Stimulated activated CD8-positive, alpha-beta memory T cell treated with anti-CD3 and anti-CD28 coated beads, Interleukin-2, amount 100 ng/mL, for 48 hours (primary cell): ENCODE data around the gene ATP2A3.
A peak's percentile ranks its signal among the peaks of the same experiment; 100 is the strongest.
"Not testable (repeated sequence)": the region's sequence is repeated elsewhere in the genome, so short reads cannot be mapped to it uniquely, and the experiment has no call there.

Source experiments
- DNase-seq, 2 donors: peaks; one replicate each; pipeline ENCODE4 v3.0.0-alpha.2; 2020; ENCODE audit warnings: low read depth in 2 of 2

ATP2A3 gene

GRCh38 chr17:3954976-3955672 is 9.1 kb downstream of the ATP2A3 start:
- no peak for DNase-seq

- no peak for DNase-seq
These were observed 10.2 kb downstream of the ATP2A3 start for GRCh38 chr17:3954086-3954485.

DNA sequence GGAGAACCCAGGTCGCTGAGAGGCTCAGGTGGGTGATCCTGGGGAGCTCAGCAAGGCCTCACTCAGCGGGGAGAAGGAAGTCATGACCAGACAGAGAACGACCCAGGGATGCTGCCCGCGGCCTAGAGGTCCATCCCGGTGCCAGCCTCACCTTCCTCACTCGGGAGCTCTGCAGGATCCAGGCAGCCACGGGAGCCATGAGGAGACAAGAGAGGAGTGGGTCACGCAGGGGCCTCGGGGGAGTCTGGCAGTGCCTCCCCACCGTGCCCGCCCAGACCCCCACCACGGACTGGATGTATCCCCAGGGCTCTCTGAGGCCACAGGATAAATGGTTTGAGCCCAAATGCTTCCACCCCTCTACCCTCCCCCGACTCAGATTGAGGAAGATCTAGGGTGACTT is 10.7 kb downstream of the ATP2A3 start:
- DNase-seq: no peak

DNA sequence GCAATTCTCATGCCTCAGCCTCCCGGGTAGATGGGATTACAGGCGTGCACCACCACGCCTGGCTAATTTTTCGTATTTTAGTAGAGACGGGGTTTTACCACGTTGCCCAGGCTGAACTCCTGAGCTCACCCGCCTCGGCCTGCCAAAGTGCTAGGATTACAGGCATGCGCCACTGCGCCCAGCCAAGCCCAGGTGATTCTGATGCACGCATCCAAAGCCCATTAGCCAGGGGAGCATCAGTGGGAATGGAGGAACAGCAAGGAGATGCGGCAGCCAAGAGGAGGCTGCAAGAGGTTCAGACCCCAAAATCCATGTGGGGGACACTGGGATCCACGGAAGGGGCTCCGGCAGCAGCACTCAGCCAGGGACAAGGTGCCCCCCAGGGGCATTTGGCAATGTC is 12.1 kb downstream of the ATP2A3 start:
- DNase-seq: no peak

GRCh38 chr17:3951420-3951819 is 12.8 kb downstream of the ATP2A3 start:
- DNase-seq: no peak

GRCh38 chr17:3951003-3951402 is 13.2 kb downstream of the ATP2A3 start:
- DNase-seq: no peak

DNA sequence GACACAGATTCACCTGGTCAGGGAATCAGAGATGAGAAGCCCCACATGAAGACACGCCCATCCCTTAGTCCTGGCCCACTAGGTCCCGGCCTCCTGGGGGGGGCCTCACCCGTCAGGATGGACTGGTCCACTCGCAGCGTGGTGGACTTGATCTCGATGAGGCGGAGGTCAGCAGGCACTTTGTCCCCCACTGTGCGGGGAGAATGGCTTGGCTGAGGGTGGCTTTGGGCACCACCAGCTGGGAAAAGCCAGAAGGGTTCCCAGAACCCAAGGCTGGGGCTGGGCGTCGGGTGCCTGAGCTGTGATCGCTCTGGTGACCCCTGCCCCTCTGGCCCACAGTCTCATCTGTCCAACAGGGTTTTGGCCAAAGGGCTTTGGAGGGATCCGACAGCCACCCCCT is 13.7 kb downstream of the ATP2A3 start:
- DNase-seq: no peak

DNA sequence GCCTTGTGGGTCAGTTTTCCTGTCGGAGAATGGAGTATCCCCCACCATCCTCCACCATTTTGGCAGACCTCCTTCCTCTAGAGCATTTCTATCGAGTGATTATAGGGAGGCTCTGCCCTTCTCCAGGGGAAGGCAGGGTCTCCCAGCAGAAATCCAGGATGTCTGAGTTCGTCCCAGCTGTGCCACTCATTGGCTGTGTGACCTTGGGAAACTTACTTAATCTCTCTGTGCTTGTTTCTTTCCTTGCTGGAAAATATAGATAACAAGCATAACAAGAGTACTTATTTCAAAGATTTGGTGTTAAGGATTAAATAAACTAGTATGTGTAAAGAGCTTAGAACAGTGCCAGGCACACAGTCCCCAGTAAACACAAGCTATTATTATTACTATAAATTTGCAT is 14.8 kb downstream of the ATP2A3 start:
- no peak for DNase-seq

- not testable (repeated sequence) for DNase-seq
These were observed 15.7 kb downstream of the ATP2A3 start for GRCh38 chr17:3948551-3948950.

DNA sequence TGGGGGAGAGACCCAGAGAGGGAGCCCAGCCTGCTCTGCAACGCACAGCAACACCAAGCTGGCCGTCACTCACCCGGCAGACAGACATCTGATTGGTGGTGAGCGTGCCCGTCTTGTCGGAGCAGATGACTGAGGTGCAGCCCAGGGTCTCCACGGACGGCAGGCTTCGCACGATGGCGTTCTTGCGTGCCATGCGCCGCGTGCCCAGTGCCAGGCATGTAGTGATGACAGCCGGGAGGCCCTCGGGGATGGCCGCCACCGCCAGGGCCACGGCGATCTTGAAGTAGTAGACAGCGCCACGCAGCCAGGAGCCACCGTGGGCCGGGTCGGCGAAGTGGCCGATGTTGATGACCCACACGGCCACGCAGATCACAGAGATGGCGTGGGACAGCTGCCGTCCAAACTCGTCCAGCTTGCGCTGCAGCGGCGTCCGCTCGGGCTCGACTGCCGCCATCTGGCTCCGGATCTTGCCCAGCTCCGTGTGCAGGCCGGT is 16.9 kb downstream of the ATP2A3 start:
- DNase-seq: no peak

DNA sequence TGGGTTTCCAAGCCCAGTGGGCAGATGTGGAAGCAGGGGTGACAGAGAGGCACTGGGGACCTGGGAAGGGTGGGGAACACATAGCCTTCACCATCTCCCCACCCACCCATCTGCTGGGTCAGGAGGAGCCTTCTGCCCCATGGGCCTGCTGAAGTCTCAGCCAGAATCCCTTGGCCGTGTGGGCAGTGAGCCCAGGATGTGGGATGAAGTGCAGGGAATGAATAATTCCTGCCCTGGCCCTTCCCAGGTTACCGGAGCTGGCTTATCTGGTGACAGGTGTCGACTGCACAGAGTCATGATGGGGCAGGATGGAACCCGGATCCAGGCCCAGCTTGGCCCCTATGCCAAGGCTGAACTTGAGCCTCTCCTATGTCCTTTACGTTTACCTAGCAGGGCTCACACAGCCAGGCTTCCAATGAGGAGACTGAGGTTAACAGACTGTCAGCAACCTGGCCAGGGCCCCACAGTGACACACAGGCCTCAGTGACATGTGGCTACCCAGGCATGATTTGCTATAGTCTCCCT is 17.5 kb downstream of the ATP2A3 start:
- no peak for DNase-seq

GRCh38 chr17:3944485-3945388 is 19.5 kb downstream of the ATP2A3 start:
- DNase-seq: peak in 1 of 2 donors; percentile 37

DNA sequence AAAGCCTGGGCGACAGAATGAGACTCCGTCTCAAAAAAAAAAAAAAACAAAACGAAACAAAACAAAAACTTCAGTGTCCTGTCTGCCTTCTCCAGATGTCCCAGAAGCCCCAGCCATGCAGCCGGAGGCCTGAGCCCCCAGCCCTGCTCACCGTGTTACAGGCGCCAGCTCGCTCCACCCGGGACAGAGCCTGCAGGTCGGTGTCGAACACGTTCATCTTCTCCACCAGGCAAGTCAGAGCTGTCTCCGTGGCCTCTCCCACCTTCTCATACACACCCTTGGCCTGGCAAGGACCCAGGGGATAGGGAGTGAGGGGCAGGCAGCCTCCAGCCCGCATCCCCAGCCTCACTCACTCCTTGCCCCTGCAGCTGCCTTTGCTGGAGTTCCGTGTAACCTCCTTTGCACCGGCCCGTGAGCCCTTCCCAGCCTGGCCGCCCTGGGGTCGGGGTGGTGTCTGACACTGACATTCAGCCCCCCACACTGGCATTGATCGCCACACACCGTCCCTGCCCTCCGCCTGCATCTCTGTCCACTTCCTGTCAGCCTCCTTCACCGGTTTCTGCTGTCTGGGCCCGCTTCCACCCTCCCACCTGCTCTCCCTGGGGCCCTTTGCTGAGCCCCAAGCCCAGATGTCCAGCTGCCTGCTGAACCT is 20.9 kb downstream of the ATP2A3 start:
- DNase-seq: no peak

DNA sequence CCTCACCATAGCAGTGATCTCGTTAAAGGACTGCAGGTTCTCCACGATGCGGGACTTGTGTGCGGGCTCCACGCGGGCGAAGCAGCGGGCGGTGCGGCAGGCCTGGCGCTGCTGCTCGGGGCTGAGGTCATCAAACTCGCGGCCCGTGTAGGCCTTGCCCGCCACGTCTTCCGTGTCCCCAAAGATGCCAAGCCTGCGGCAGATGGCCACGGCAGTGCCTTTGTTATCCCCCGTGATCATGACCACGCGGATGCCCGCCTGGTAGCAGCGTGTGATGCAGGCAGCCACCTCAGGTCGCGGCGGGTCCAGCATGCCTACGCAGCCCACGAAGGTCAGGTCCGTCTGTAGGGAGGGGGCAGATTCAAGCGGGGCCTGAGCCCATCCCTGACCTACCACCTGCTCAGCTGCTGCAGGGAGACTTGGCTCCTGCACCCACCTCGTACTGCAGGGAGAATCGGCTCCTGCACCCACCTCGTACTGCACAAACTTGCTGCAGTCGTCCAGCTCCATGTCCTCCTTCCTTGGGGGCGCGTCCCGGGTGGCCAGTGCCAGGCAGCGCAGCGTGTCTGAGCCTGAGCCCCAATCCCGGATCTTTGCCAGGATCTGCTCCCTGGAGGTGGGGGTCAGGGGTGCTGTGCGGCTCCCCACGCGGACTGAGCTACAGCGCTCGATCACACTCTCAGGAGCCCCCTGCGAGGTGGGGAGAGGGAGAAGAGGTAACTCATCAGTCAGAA is 23.1 kb downstream of the ATP2A3 start:
- DNase-seq: no peak

GRCh38 chr17:3937359-3937758 is 26.9 kb downstream of the ATP2A3 start:
- no peak for DNase-seq

- no peak for DNase-seq
These were observed 28.3 kb downstream of the ATP2A3 start for GRCh38 chr17:3935825-3936355.

DNA sequence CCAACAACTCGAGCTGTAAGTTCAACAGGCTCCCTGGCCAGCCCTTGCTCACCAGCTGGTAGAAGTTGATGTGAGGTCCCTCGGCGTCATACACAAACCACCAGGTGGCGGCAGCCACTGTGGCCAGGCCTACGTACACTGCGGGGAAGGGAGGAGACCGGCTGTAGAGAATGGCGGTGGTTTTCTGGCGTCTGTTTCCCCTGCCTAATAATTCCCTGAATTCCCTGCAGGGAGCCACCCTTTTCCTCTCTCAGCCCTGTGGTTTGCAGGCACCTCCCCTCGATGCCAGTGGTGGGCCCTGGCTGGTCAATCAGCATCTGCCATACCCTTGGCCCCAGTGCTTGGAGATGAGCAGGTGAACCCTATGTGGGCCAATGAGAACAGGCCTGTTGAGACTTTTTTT is 29.1 kb downstream of the ATP2A3 start:
- no peak for DNase-seq

GRCh38 chr17:3929764-3930163 is 34.5 kb downstream of the ATP2A3 start:
- no peak for DNase-seq

GRCh38 chr17:3929181-3929580 is 35.1 kb downstream of the ATP2A3 start:
- DNase-seq: no peak

DNA sequence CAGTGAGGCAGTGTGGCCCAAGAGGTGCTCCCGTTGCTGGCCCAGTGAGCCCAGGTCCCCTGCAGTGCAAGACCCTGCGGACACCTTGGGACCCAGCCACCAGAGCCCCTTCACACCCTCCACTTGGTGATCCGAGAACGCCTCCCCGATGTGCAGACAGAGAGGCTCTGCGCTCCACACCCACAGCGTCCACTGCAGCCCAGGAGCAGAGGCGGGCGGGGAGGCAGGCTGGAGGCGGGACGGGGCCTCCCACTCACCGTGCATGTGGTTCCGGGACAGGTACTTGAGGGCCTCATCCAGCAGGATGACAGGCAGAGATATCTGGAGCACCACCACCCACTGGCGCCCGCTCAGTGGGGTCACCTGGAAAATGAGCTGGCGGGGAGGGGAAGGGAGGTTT is 35.8 kb downstream of the ATP2A3 start:
- no peak for DNase-seq

DNA sequence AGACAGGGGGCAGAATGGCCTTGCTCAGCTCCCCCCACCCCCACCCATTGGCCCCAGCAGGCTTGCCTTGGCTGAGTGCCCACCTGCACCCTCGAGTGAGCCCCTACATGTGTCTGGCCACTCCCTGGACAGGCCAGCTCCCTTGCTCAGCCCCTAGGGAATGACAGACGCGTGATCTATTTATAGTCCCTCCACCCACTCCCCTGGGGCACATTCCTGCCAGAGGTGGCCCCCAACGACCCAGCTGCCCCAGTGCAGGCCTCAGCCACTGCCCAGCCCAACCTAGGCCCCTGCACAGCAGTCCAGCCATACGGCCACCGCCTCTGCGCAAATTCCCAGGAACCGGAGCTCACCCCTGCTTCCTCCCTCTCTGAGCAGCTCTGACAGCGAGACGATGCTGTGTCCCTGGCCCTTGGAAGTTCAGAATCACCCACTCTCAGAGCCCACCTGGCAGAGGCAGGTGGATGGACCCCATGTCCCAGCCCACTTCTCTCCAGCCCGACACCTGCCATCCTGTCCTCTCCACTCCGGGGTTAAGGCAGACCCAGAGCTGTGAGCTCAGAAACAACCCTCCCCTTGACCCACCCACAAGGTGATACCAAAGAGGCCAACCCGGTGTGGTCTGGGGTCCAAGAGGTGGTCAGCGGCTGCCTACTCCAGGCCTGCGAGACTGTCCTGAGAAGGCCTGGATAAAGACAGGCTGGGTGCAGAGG is 36.5 kb downstream of the ATP2A3 start:
- DNase-seq: no peak
